GM19043 (cell line): Measurements from ENCODE around the gene EPB41.

Source experiments
- ATAC-seq: cut with Tn5 transposase; IDR thresholded peaks from one replicate; pipeline ENCODE4 v1.9.1; 2021; ENCODE audit warnings: low read depth; ENCODE audit not compliant: unreplicated experiment

Gene EPB41

DNA sequence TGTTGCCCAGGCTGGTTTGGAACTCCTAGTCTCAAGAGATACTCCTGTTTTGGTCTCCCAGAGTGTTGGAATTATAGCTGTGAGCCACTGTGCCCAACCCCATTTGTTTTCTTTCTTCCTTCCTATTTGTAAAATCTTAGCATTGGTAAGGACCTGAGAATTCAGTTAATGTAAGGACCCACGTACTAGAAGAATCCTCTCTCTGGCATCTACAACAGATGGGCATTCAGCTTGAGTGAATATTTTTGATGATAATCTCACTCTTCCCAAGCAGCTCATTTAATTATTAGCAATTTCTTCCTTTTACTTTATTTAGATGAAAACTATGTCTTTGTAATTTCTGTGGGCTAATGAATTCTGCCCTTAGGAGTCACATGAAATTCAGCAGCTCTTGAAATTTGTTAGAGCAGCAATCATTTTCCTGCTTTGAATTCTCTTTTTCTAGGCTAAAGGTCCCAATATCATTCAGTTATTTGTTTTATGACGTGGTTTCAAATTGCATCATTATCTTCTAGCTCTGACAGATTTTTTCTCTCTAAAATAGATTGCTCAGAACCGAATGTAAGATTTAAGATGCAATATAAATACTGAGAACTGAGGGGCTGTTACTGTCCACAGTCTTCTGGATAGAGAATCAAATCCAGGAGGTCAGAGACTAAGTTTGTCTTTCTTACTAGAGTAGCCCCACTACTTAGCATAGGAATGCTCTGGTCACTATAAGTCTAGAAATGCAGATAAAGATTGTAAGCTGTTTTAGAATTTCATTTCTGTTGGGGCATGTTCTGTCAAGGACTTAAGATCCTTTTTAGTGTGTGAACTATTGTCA lies 59.4 kb downstream of the EPB41 start:
- ATAC-seq: no peak

DNA sequence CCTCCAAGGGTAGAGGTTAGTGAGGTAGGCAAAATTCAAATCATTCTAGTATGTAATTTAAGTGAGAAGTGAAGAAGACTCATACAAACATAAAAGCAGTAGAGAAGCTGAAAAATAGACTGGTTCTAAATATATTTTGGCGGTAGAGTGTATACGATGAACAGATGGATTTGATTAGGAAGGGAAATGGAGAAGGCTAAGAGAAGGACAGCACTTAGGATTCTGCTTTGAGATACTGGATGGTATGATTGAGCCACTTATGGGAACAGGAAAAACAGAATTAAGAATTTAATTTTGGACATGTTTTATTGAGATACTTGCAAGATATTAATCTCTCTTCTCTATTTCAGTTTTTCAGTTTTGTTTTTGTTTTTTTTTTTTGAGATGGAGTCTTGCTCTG lies 60.1 kb downstream of the EPB41 start:
- ATAC-seq: no peak

DNA sequence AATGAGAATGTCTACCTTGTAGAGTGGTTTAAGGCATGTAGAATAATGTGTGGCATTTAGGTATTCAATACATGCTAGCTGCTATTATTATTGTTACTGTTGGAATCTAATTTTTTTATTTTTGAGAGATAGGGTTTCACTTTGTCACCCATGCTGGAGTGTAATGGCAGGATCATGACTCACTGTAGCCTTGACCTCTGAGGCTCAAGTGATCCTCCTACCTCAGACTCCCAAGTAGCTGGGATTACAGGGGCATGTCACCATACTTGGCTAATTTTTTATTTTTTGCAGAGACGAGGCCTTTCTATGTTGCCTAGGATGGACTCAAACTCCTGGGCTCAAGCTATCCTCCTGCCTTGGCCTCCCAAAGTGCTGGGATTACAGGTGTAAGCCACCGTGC lies 61.9 kb downstream of the EPB41 start:
- no peak for ATAC-seq

DNA sequence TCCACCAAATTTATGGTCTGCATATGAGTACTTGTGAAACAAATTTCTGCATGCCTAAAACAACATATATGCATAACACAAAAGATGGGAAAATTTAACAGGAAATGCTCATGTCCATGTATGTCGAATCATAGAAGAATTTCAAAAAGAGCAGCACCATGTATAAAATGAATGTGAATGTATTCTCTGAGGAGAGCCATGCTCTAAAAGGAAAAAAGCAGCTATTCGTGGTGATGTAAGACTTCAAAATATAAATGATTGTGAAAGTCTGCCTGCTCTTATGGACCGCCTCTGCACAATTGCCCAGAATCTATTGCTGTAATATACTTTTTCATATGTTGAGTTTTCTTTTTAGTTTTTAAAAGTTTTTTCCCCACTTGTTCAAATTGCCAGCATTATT lies 66.8 kb downstream of the EPB41 start:
- ATAC-seq: no peak

DNA sequence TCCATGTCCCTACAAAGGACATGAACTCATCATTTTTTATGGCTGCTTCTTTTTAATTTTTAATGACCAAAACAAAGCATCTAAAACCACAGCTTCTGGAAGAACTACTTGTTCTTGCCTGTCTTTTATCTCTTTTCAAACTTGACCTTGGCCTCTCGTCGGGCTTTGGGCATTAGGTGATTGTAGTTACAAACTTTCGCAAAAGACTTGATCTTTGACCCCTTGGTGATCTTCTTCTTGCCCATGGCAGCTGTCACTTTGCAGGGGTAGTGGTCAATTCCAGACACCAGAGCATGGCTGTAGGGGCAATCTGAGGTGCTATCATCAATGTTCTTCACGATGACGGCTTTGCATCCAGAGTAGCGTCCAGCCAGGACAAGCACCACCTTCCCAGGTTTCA lies 67.8 kb downstream of the EPB41 start:
- ATAC-seq: no peak

DNA sequence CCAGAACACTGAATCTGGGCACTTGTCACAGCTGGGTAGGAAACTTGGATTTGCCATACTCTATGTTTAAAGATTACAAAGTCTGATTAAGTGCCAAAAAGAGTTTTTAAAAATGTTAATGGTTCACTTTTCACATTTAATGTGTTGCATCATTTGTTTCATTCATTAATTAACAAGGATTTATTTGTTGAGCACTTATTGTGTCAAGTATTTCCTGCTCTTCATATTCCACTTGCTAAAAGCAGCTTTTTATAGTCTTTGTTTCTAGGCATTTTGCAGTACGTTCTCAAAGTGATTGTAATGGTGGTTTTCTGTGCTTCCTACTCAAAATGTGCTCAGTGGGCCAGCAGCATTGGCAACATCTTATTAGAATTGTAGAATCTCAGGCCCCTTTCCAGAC lies 68.7 kb downstream of the EPB41 start:
- ATAC-seq: no peak

DNA sequence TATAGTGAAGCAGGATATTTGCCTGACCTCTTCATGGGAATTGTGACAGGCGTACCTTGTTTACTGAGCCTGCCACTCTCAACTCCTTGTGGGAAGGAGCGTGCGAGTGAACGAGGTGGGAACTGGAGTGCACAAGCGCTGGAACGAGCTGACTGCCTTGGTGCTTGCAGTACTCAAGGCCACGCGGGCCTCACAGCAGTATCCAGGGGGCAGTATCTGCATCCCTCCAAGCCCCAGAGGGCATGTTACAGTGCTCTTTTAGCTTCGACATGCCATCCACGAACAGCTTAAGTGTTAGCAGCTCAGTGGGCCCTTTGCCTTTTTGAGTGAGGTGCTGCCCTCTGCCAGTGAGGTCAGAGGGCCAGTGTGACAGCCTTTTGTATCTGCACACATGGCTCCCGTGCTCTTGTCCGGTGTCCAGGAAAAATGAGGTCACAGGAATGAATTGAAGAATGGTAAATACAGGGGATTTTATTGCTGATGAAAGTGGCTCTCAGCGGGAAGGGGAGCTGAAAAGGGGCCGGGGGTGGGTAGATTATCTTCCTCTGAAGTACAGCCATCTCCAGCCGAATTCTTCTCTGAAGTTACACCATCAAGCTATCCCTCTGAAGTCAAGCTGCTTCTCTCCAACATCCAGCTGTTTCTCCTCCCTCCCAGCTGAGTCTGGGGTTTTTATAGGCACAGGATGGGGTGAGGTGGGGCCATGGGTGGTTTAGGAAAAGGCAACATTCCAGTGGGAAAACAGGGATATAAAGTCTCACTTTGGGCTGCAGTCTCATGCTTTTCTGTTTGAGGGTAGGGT lies 69.3 kb downstream of the EPB41 start:
- no peak for ATAC-seq

DNA sequence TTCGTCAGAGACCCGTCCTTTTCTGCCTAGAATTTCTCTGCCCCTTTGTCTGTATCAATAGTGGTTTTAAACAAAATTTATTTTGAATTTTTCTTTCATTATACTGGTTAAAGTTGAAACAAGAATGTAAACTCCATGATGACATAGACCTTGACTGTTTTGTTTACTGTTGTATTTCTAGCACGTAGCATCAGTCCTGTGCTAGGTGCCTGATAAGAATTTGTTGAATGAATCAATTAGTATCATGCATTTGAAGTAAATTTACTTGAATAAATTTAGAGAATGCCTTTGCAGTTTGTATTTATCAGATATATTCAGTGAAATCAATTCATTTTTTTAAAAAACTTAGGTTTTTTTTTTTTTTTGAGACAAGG lies 69.9 kb downstream of the EPB41 start:
- no peak for ATAC-seq

DNA sequence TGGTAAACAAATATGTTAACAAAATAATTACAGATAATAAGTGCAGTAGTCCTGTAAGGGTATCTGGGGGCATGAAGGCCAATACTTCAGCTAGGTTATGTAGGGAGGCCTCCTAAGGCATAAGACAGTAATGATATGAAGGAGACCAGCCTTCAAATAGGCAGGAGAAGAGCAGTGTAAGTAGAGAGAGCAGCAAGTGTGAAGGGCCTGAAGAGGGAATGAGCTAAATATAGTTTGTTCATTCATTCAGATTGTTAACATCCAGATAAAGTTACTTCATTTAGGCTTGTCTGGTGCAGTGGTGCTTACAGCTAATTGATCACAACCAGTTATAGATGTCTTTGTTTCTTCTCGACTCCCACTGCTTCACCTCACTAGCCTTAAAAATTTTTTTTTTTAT lies 71.1 kb downstream of the EPB41 start:
- no peak for ATAC-seq

DNA sequence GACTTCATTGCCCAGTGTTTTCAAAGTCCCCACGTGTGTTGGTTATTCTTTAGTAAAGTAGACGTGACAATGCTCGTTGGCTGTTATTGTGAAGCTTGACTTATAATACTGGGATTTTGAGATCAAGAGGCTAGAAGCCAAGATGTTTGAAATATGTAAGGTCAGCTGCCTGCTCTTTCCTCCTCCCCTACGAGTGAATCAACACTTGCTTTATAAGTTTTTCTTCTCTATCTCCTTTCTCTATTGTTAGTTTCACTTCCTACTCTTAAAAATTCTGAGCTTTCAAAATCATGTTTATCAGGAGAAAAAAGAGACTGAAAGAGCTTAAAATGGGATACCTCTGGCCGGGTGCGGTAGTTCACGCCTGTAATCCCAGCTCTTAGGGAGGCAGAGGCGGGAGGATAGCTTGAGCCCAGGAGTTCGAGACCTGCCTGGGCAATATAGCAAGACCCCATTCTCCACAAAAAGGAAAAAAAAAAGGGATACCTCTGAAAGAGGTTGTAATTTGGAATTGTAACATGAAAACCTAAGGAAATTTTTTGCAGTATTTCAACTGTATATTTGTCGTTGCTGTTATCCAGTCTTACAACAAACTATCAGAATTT lies 72.0 kb downstream of the EPB41 start:
- ATAC-seq: no peak

DNA sequence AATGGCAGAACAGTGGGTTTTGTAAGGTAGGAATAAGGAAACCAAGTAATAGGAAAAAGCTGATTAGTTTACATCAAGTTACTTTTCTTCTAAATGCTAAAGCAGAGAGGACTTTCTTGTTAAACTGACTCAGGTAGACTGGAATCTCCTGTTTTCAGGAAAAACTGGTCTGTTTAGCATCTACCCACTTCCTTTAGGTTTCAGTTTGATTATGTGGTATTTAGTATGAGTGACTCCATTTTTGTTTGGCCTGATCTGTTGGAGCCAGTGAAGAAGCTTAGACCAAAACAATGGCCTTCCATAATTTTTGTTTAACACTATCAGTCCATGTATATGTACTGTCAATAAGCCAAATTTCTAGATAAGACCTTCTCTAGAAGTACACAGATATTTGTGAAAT lies 88.4 kb downstream of the EPB41 start:
- no peak for ATAC-seq

DNA sequence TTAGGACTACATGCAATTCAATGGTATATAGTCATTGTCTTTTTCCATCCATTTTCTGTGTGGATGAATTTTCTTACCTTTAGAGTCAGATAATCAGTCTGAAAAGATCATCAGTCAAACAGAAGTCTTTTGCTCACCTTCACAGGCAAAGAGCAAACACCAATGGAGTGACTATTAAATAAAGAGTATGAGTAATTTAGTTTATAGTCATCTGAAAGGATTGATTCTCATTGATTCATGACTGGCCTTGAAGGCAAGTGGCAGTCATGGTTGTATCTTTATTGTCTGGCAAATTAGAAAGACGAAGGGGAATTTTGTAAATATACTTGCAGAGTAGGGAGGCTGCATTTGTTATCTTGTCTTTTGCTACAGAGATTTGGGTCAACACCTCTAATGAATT lies 89.9 kb downstream of the EPB41 start:
- no peak for ATAC-seq

DNA sequence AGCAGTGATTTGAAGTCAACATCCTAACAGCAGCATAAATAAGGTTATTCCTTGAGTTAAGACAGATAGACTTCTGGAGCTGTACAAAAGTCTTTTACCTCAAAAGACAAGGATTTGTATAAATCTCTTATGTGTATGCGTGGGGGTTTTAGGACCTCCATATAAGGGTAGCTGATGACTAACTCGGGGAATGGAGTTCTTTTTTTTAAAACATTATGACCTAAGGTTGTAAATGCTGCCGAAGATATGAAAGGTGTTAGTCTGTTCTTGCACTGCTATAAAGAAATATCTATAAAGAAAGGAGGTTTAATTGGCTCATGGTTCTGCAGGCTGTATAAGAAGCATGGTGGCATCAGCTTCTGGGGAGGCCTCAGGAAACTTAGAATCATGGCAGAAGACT lies 90.4 kb downstream of the EPB41 start:
- ATAC-seq: no peak

DNA sequence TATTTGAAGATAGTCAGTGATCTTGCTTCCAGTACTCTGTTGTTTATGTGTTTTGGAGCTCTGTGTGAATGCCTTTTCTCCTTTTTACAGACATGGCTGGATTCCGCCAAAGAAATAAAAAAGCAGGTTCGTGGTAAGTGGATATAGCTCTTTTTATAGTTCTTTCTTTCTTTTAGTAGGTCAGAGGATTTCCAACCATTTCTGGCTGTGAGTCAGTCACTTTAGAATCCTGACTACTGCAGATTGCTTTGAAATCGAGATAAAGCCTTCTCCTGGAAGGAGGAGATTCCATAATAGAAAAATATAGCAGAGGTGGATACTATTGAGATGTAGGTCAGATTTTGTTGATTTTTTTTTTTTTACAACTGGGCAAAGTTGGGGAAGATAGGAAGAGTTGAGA lies 97.4 kb downstream of the EPB41 start:
- no peak for ATAC-seq

DNA sequence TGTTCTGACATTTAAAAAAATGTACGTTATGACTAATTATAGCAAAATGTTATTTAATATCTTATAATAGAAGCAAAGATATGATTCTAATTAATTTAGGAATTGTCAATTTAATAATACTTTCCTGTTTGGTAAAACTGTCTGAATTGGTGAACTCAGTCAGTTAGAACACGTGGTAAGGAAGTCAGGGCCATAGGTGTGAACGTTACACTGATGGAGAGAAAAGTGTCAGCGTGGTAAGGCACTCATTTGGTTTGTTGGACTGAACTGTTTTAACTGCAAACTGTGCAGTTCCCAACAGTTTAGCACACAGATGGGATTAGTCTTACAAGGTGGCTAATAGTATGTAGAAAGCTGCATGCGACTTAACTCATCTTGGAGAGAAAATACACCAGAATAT lies 102.9 kb downstream of the EPB41 start:
- ATAC-seq: no peak

DNA sequence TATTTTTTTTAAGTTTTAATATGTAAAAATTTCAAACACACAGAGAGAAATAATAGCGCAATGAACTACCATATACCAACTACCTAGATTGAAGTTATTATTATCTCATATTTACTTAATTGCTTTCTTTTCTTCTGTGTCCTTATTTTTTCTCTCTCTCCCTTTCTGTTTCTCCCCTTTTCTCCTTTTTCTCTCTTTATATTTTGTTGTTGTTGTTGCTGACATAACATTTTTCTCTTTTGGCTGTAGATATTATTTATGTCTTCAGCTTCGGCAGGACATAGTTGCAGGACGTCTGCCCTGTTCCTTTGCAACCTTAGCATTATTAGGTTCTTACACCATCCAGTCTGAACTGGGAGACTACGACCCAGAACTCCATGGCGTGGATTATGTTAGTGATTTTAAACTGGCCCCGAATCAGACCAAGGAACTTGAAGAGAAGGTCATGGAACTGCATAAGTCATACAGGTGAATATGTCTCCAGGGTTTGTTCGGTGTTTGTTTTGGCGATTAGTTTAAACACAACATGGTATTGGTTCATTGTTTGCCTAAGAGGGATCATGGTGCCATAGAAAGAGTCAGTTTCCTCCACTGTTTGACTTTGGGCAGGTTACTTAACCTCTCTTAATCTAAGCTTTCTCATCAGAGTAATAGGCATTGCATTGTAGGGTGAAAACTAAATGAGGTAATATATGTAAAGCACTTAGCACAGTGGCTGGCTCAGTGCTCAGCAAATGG lies 103.8 kb downstream of the EPB41 start:
- no peak for ATAC-seq

DNA sequence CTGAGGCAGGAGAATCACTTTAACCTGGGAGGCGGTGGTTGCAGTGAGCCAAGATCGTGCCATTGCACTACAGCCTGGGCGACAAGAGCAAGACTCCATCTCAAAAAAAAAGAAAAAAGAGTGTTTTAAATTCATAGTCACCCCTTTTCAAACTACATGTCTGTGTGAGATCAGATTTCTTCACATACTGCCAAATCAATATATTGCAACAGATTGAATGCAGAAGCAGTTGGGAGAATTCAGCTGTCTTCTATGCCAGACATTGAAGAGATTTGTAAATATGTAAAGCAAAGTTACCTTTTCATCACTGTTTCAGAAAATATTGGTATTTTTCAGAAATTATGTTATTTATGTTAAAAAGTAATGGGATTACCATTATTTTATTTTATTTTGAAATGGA lies 108.3 kb downstream of the EPB41 start:
- ATAC-seq: no peak

DNA sequence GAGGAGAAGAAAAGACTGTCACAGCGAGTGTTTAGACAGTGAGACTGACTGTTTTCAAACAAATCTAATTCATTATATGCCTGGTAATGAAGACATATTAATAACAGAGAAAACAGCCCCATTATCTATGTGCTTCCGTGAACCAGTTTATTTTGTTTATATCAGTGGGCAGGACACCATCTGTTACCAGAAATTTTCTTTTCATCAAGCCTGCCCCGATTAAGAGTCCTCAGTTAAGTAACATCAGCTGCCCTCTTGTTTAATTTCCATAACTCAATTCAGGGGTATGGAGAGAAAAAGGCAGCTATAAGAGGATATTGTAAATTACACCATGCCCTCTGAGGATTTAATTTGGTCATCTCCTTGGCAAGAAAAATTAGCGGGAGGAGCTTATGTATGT lies 115.3 kb downstream of the EPB41 start:
- no peak for ATAC-seq

DNA sequence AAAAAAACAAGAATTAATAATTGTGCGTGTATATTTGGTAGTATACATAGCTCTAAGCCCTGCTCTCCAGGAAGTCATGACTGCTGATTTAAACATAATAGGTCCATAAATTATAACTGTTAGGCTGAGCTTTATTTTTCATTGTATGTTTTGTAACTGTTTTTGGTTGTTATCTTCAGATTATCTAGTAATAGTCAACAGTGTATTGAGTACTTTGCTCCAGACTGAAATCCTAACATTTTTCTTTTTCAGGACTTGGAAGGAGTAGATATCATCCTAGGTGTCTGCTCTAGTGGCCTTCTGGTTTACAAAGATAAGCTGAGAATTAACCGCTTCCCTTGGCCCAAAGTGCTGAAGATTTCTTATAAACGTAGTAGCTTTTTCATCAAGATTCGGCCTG lies 118.5 kb downstream of the EPB41 start:
- ATAC-seq: no peak

DNA sequence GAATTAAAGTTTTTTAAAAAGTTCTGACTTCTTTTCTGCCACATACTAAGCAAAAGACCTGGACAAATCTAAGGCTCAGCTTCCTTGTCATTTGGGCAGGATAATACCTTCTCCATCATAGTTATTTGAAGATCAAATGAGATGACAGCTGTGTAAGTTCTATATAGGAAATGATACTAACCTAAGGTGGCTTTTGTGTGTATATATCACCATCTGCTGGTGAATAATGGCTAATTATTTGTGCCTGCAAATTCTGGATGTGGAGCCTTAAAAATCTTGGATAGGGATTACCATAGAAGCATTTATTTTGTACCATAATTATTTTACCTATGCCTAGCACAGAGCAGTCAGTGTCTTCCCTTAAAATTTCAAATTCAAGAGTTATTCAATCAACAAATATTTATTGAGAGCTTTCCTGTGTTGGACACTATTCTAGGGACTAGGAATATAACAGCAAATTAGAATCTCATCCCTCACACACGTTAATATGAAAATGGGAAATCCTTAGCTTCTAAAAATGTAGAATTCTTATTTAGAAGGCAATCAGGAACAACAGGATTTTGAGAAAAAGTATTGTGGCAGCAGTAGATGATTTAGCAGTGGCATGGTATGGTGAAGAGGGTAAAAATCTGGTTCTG lies 119.6 kb downstream of the EPB41 start:
- no peak for ATAC-seq
